Measurements from ENCODE around the gene SLC1A5. TPM values are rescaled to one million over a fixed set of nuclear protein-coding genes. Genes with fewer than 3 reads are reported as not detected.
"Not testable (repeated sequence)": the region's sequence is repeated elsewhere in the genome, so short reads cannot be mapped to it uniquely, and the experiment has no call there.

SLC1A5 gene
- total RNA-seq, 1 donor from 2014 or later = 267 TPM

DNA sequence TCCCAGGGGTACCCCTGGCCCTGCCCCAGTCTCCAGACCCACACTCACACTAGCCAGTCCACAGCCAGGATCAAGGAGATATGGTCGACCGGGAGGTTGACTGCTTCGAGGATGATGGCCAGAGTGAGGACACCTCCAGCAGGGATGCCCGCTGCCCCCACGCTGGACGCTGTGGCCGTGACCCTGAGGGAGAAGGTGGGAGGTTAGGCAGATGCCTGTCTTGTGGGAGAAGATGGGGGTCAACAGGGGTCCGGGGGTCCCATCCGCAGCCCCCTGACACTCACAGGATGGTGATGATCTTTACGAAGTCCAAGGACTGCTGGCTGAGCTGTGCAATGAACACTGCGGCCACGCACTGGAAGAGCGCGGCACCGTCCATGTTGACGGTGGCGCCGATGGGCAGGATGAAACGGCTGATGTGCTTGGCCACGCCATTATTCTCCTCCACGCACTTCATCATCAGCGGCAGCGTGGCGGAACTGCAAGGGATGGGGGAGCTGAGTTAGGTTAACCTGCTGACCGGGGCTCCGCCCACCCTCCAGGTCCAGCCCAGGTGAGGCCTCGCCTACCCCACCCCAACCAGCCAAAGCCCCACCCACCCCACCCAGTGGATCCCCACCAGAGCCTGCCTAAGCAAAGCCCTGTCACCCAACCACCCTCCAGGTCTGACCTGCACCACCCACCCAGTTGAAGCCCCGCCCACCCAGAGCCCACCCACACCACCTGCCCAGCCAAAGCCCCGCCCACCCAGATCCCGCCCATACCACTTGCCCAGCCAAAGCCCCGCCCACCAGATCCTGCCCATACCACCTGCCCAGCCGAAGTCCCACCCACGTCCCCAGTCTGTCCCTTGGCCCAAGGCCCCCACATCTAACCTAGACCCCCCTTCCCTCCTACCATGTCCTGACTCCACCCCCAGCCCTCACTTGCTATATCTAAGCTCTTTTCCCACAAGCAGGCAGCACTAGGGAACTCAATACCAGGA is 11.2 kb downstream of the SLC1A5 start:
- no peak for DNase-seq (ENCODE audit: low spot score)
- Mint-ChIP-seq H3K36me3 (ENCODE audit: low read depth) (peaks cover 53% of the 10 kb centered on the region), H3K27me3 (ENCODE audit: insufficient read depth) (no peaks in the 10 kb centered on the region), H3K4me1 (ENCODE audit: low read depth) (peaks cover 9% of the 10 kb centered on the region), H3K4me3 (no peak overlapping the region), H3K9me3 (no peaks in the 10 kb centered on the region), H3K27ac (no peak overlapping the region)
- intact Hi-C loops (cut with micrococcal nuclease) = no loop called here

DNA sequence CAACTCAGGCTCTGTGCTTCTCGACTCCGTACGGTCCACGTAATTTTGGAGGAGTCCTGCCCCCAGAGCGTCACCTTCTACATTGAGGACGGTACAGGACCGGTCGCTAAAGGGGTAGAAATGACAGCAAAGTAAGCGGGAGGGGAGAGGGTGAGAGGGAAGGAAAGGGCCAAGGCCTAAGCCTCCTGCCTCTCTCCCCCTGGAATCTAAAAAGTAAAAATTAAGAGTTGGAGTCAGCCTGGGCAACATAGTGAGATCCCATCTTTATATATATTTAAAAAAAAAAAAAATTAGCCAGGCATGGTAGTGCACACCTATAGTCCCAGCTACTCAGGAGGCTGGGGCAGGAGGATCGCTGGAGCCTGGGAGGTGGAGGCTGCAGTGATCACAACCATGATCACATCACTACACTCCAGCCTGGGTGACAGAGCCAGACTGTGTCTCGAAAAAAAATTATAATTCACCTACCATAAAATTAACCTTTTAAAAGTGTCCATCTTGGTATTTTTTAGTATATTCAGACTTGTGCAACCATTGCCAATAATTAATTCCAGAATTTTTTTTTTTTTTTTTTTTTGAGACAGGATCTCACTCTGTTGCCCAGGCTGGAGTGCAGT is 12.6 kb downstream of the SLC1A5 start:
- Mint-ChIP-seq H3K36me3 (ENCODE audit: low read depth) (peaks cover 45% of the 10 kb centered on the region), H3K27me3 (ENCODE audit: insufficient read depth) (no peaks in the 10 kb centered on the region), H3K4me3 (no peak overlapping the region), H3K4me1 (ENCODE audit: low read depth) (peaks cover 9% of the 10 kb centered on the region), H3K9me3 (no peaks in the 10 kb centered on the region), H3K27ac (no peak overlapping the region)
- no peak for DNase-seq (ENCODE audit: low spot score)
- intact Hi-C loops (cut with micrococcal nuclease) = no loop called here

DNA sequence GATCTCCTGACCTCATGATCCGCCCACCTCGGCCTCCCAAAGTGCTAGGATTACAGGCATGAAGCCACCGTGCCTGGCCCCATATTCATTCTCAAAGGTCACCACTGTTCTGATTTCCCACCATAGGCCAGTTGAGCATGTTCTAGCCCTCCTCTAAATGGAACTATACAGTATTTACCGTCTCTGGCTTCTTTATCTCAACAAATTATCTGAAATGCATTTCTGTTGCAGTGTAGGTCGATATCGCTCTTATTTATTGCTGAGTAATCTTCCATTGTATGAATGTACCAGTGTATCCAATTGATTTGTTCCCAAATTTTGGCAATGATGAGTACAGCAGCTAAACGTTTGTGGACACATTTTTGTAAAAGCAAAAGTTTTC is 15.4 kb downstream of the SLC1A5 start:
- Mint-ChIP-seq H3K36me3 (ENCODE audit: low read depth) (peaks cover 30% of the 10 kb centered on the region), H3K4me1 (ENCODE audit: low read depth) (peaks cover 9% of the 10 kb centered on the region), H3K27me3 (ENCODE audit: insufficient read depth) (no peaks in the 10 kb centered on the region), H3K4me3 (no peak overlapping the region), H3K9me3 (no peaks in the 10 kb centered on the region), H3K27ac (no peak overlapping the region)
- intact Hi-C loops (cut with micrococcal nuclease) = no loop called here
- DNase-seq (ENCODE audit: low spot score) = no peak

DNA sequence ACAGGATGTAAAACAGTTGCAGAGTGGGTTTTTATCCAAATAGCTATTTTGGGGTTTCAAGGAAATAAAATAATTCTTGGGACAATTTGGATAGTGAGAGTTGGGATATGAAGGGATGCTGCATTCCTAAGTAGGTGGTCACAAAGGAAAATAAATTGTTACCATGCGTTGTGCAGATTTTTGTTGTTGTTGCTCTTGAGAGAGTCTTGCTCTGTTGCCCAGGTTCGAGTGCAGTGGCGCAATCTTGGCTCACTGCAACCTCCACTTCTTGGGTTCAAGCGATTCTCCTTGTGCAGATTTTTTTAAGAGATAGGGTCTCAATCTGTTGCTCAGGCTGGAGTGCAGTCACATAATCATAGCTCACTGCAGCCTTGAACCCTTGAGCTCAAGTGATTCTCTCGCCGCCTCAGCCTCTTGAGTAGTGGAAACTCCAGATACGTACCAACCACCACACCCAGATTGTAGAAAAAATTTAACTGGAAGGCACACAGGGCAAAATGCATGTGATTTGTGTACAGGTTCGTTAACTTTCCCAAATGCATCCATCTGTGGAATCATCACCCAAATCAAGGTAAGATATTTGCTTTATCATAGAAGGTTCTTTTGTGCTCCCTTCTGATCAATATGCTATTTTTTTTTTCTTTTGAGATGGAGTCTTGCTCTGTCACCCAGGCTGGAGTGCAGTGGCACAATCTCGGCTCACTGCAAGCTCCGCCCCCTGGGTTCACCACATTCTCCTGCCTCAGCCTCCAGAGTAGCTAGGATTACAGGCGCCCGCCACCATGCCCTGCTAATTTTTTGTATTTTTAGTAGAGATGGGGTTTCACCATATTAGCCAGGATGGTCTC is 16.0 kb downstream of the SLC1A5 start:
- no peak for DNase-seq (ENCODE audit: low spot score)
- no peak overlapping the region for H3K27ac Mint-ChIP-seq
- H3K9me3 Mint-ChIP-seq = no peaks in the 10 kb centered on the region
- H3K4me3 Mint-ChIP-seq = no peak overlapping the region
- H3K4me1 Mint-ChIP-seq (ENCODE audit: low read depth) = peaks cover 4% of the 10 kb centered on the region
- H3K36me3 Mint-ChIP-seq (ENCODE audit: low read depth) = peaks cover 25% of the 10 kb centered on the region
- H3K27me3 Mint-ChIP-seq (ENCODE audit: insufficient read depth) = no peaks in the 10 kb centered on the region
- intact Hi-C loops (cut with micrococcal nuclease) = no loop called here

DNA sequence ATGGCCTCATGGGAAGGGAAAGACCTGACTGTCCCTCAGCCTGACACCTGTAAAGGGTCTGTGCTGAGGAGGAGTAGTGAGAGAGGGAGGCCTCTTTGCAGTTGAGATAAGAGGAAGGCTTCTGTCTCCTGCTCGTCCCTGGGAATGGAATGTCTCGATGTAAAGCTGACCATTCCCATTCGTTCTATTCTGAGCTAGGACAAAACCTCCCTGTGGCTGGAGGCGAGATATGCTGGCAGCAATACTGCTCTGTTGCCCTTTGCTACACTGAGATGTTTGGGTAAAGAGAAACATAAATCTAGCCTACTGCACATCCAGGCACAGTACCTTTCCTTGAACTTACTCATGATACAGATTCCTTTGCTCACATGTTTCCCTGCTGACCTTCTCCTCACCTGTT is 19.6 kb downstream of the SLC1A5 start:
- H3K36me3 Mint-ChIP-seq (ENCODE audit: low read depth); H3K27ac Mint-ChIP-seq; H3K27me3 Mint-ChIP-seq (ENCODE audit: insufficient read depth): not testable (repeated sequence)

DNA sequence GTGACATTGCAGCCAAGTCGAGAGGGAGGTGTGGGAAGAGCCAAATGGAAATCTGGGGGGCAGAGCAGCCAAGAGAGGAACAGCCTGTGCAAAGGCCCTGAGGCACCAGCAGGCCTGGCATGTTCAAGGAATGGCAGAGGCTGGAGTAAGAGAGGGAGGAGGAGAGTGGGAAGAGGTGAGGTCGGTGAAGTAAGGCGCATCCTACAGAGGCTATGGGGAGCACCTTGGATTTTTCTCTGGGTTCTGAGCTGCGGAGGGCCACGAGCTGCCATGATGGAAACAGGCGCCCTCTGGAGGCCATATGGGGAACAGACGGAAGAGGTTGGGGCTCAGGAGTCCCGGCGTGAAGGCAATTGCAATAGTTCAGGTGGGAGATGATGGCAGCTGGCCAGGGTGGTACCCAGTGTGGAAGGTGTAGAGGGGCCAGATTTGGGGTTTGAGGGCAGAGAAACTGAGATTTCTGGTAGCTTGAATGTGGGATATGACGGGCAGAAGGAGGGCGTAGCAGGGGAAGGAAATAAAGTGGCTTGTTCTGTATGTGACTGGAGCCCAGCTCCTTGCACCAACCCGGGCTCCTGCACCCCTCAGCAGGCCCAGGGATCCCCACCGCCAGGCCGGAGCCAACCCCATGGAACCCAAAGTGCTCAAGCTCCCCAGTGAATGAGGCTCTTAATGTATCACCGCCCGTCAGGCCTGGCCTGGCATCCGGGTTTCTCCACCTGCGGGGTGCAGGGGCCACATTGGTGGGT is 21.7 kb downstream of the SLC1A5 start:
- DNase-seq (ENCODE audit: low spot score) = peak; percentile 46
- Mint-ChIP-seq H3K4me1 (ENCODE audit: low read depth) (peaks cover 6% of the 10 kb centered on the region), H3K27me3 (ENCODE audit: insufficient read depth) (no peaks in the 10 kb centered on the region), H3K27ac (no peak overlapping the region), H3K36me3 (ENCODE audit: low read depth) (peaks cover 2% of the 10 kb centered on the region), H3K4me3 (no peak overlapping the region), H3K9me3 (no peaks in the 10 kb centered on the region)
- intact Hi-C loops (cut with micrococcal nuclease) = no loop called here

More for the DNA sequence above, 19.6 kb downstream of the SLC1A5 start:
- DNase-seq (ENCODE audit: low spot score); H3K9me3 Mint-ChIP-seq; intact Hi-C loops (cut with micrococcal nuclease); H3K4me1 Mint-ChIP-seq (ENCODE audit: low read depth); H3K4me3 Mint-ChIP-seq: not testable (repeated sequence)

DNA sequence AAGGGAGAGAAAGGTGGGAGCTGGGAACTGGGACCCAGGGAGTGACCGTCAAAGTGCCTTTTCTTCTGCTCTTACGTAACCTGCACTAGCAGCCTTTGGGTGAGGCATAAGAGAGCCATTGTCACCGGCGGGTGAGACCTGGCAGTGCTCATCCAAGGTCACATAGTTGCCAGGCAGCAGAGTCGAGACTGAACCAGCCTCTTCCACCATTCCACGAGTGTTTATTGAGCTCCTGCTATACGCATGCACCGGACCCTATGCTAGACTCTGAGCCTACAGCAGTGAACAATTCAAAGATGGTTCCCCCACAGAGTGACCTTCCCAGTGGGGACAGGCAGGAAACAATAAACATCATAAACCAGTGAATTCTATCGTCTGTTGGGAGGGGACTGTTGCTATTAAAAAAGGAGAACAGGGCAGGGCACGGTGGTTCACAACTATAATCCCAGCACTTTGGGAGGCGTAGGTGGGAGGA is 23.5 kb downstream of the SLC1A5 start:
- intact Hi-C loops (cut with micrococcal nuclease) = no loop called here
- Mint-ChIP-seq H3K4me1 (ENCODE audit: low read depth) (peaks cover 6% of the 10 kb centered on the region), H3K27ac (no peak overlapping the region), H3K27me3 (ENCODE audit: insufficient read depth) (no peaks in the 10 kb centered on the region), H3K36me3 (ENCODE audit: low read depth) (peaks cover 2% of the 10 kb centered on the region), H3K4me3 (no peak overlapping the region), H3K9me3 (no peaks in the 10 kb centered on the region)
- DNase-seq (ENCODE audit: low spot score) = no peak

DNA sequence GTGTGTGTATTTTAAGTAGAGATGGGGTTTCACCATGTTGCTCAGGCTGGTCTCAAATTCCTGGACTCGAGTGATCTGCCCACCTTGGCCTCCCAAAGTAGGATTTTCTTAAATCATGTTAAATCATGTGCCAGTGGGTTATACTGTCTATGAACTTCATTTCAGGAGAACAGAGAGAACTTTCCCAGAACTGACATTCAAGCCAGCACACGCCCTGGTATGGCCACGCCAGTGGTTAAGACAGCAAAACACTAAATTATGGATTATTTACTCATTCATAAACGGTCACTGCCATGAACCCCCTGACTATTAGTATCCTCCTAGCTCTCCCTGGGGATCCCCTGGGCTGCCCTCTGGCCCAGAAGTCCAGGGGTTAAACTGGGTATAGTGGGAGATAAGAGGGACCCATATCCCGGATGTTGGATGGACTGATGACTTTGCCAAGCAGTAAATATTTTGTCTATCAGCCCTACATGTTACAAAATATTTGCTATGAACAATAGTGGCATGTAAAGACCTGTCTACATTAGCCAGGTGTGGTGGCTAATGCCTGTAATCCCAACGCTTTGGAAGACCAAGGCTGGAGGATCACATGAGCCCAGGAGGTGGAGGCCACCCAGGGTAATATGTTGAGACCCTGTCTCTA is 26.0 kb downstream of the SLC1A5 start:
- DNase-seq (ENCODE audit: low spot score) = no peak
- Mint-ChIP-seq H3K4me3 (no peak overlapping the region), H3K27me3 (ENCODE audit: insufficient read depth) (no peaks in the 10 kb centered on the region), H3K36me3 (ENCODE audit: low read depth) (peaks cover 5% of the 10 kb centered on the region), H3K27ac (no peak overlapping the region), H3K4me1 (ENCODE audit: low read depth) (peaks cover 6% of the 10 kb centered on the region), H3K9me3 (no peaks in the 10 kb centered on the region)
- intact Hi-C loops (cut with micrococcal nuclease) = no loop called here

DNA sequence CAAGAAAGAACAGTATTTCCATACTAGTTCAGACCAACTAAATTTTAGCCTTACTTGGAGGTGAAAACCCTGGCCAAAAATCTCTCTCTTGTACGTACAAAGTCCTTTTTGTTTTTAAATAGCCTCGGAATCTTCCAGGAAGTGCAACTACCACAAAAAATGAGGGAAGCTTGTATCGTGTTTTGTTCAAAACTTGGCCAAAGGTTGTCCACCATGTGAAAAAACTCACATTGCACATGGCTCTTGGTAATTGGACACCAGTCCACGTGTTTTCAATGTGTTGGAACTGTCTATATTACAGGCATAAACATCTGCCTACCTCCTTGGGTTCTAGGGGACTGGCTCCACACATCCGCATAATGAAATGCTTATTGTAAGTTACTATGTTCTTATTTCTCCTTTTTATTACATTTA is 27.0 kb downstream of the SLC1A5 start:
- Mint-ChIP-seq H3K9me3 (no peaks in the 10 kb centered on the region), H3K4me3 (no peak overlapping the region), H3K4me1 (ENCODE audit: low read depth) (peaks cover under 1% of the 10 kb centered on the region), H3K27ac (no peak overlapping the region), H3K27me3 (ENCODE audit: insufficient read depth) (no peaks in the 10 kb centered on the region), H3K36me3 (ENCODE audit: low read depth) (peaks cover 4% of the 10 kb centered on the region)
- intact Hi-C loops (cut with micrococcal nuclease) = no loop called here
- DNase-seq (ENCODE audit: low spot score) = no peak

DNA sequence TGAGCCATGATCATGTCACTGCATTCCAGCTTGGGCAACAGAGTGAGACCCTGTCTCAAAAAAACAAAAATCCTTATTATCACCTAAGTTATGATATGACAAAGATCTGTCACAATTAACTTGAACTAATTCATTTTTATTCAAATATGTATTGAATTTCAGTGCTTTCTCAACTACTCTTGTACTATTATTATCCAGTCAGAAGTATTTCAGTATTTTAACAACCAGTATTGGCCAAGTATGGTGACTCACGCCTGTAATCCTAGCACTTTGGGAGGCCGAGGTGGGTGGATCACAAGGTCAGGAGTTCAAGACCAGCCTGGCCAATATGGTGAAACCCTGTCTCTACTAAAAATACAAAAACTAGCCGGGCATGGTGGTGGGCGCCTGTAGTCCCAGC is 27.5 kb downstream of the SLC1A5 start:
- DNase-seq (ENCODE audit: low spot score); H3K36me3 Mint-ChIP-seq (ENCODE audit: low read depth); H3K4me1 Mint-ChIP-seq (ENCODE audit: low read depth); H3K4me3 Mint-ChIP-seq; H3K27me3 Mint-ChIP-seq (ENCODE audit: insufficient read depth); intact Hi-C loops (cut with micrococcal nuclease); H3K27ac Mint-ChIP-seq; H3K9me3 Mint-ChIP-seq: not testable (repeated sequence)

DNA sequence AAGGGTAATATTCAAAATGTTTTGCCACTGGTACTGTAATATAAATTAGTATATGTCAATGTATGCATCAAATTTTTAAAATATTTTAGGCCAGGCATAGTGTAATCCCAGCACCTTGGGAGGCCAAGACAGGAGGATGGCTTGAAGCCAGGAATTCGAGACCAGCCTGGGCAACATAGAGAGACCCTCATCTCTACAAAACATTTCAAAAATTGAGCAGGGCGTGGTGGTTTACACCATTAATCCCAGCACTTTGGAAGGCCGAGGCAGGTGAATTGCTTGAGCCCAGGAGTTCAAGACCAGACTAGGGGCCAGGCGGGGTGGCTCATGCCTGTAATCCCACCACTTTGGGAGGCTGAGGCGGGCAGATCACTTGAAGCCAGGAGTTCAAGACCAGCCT is 28.0 kb downstream of the SLC1A5 start:
- no peak for DNase-seq (ENCODE audit: low spot score)
- Mint-ChIP-seq H3K9me3 (no peaks in the 10 kb centered on the region), H3K4me1 (ENCODE audit: low read depth) (no peaks in the 10 kb centered on the region), H3K27me3 (ENCODE audit: insufficient read depth) (no peaks in the 10 kb centered on the region), H3K4me3 (no peak overlapping the region), H3K36me3 (ENCODE audit: low read depth) (peaks cover 4% of the 10 kb centered on the region), H3K27ac (no peak overlapping the region)
- intact Hi-C loops (cut with micrococcal nuclease) = no loop called here

DNA sequence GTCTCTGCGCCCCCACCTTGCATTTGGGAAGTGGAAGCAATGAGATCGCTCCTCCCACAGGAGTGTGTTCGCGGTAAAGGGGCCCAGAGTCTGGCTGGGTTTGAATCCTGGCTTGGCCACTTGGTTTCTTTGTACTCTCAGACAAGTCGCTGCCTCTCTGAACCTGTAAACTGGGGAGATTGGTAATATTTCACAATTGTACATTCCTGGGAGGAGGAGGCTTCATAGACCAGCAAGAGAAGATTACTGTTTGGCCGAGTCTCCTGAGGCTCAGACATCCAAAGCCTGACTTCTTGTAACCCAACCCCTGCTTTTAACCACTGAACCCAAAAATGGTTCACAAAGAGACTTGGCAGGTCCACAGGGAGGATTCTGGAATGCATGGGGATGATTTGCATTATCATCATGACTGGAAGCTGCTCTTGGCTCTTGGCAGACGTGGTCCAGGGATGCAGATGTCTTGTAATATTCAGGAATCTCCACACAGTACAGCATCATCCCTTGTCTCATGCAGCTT is 28.5 kb downstream of the SLC1A5 start:
- H3K9me3 Mint-ChIP-seq = no peaks in the 10 kb centered on the region
- no peaks in the 10 kb centered on the region for H3K4me1 Mint-ChIP-seq (ENCODE audit: low read depth)
- DNase-seq (ENCODE audit: low spot score) = no peak
- no peaks in the 10 kb centered on the region for H3K27me3 Mint-ChIP-seq (ENCODE audit: insufficient read depth)
- peaks cover 4% of the 10 kb centered on the region for H3K36me3 Mint-ChIP-seq (ENCODE audit: low read depth)
- no peak overlapping the region for H3K27ac Mint-ChIP-seq
- intact Hi-C loops (cut with micrococcal nuclease) = no loop called here
- no peak overlapping the region for H3K4me3 Mint-ChIP-seq

Data from activated T-helper 1 cell treated with anti-CD3 and anti-CD28 coated beads, Interleukin-12 subunit alpha, Interleukin-12 subunit beta, Interleukin-2, Interleukin-4 antibody, amounts not matched to agents 30 ng/mL and 10 ng/mL and 1 ng/mL, durations not matched to agents 14 hours and 24 hours and 36 hours (primary cell).